Stimulated activated CD4-positive, alpha-beta T cell treated with anti-CD3 and anti-CD28 coated beads, Interleukin-1b, Interleukin-23, amount 100 ng/mL, for 4 hours (primary cell): ENCODE results near the gene BCL2L12.

Experiments
- DNase-seq, 2 donors: peaks; one replicate each; pipeline ENCODE4 v3.0.0-alpha.2; 2020; ENCODE audit warnings: low read depth in 2 of 2

BCL2L12 gene

DNA sequence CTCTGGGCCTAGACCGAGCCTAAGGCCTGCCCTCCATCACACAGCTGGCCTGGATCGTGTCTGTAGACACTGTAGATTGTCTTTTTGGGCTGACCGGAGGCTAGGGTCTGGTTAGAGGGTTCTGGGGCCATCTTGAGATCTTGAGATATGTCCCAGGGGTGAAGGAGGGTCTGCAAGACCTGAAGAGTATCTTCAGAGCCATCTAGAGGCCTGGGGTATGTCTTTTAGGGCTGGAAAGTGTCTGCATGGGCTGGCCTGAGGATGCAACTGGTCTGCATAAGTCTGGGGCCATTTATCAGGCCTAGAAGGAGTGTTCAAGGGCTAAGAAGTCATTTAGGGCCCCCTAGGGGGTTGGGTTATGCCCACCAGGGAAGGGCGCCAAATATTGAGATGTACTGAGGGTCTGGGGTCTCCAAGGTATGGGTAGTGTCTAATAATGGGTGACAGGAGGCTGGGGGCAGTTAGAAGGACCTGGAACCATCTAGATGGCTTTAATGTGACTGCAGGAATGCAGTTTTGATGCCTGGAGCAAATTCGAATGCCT, 23.2 kb upstream of the BCL2L12 start:
- DNase-seq, result no peak

DNA sequence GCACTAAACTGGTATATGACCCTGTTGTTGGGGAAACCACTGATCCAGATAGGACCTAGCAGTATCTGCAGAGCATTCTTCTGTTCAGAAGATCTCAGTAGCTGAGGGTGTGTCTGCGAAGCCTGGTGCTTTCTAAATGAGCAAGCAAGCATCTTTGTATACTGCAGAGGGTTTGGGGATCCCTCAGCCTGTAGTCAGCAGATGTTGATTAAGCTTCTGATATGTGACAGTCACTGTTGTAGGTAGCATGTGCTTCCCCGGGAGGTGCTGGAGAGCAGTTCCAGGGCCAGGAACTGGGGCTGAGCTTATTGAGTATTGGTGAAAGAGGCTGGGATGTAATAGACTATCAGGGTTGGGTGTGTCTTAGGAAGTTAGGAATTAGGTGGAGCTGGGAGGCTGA, 22.3 kb upstream of the BCL2L12 start:
- DNase-seq, result no peak

DNA sequence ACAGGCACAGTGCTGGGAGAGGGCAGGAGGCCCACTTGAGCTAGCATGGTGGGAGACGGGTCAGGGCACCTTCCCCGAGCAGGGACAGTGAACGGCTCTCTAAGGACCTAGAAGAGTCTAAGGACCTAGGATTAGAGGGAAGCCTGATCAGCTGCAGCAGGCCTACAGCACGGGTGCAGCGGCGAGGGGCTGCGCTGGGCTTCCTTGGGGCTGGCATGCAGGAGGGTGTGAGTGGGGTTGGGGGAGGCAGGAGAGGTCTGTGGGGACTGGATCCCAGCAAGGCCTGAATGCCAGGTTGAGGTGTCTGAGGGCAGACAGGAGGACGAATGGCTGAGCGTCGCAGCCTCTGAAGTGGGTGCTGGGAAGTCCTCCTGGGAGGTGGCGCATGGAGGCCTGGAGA, 20.1 kb upstream of the BCL2L12 start:
- no peak for DNase-seq

DNA sequence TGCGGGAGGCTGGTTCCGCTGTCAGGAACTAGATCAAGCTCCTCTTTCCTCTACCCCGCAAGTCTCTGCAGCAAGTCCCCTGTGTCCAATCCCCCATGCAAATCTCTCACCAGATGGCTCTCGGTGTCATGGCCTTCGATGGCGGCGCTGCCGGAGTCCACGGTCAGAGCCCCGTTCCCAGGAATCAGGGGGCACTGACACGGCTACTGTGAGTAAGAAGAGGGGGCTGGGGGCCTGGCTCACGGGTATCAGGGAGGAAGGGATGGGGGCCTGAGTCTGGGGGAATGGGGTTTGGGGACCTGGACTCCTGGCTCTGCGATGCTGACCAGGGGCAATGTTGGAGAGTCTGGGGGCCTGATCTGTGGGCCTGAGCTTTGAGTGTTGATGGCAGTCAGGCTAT, 19.7 kb upstream of the BCL2L12 start:
- no peak for DNase-seq

DNA sequence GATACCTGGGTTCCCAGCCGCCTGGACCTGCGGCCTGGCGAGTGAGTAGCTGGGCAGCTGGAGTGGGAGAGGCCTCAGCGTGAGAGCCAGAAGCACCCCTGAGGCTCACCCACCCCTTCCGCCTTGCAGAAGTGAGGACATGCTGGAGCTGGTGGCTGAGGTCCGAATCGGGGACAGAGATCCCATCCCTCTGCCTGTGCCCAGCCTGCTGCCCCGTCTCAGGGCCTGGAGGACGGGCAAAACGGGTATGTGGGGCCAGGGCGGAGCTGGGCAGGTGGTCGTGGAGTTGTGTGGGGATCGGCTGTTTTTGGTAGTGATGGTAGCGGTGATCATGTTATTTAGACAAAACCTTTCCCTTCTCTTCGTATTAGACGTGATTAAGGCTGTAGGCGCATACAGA, 19.1 kb upstream of the BCL2L12 start:
- no peak for DNase-seq

DNA sequence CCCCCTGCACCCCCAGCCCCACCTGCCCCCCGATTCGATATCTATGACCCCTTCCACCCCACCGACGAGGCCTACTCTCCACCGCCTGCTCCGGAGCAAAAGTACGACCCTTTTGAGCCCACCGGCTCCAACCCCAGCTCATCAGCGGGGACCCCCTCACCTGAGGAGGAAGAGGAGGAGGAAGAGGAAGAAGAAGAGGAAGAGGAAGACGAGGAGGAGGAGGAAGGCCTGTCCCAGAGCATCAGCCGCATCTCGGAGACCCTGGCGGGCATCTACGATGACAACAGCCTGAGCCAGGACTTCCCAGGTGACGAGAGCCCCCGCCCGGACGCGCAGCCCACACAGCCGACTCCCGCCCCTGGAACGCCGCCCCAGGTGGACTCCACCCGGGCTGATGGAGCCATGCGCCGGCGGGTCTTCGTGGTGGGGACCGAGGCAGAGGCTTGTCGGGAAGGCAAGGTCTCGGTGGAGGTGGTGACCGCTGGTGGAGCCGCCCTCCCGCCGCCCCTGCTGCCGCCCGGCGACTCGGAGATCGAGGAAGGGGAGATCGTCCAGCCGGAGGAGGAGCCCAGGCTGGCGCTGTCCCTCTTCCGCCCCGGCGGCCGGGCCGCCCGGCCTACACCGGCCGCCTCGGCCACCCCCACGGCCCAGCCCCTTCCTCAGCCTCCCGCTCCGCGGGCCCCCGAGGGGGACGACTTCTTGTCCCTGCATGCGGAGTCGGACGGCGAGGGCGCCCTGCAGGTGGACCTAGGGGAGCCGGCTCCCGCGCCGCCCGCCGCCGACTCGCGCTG, 14.5 kb upstream of the BCL2L12 start:
- no peak for DNase-seq

DNA sequence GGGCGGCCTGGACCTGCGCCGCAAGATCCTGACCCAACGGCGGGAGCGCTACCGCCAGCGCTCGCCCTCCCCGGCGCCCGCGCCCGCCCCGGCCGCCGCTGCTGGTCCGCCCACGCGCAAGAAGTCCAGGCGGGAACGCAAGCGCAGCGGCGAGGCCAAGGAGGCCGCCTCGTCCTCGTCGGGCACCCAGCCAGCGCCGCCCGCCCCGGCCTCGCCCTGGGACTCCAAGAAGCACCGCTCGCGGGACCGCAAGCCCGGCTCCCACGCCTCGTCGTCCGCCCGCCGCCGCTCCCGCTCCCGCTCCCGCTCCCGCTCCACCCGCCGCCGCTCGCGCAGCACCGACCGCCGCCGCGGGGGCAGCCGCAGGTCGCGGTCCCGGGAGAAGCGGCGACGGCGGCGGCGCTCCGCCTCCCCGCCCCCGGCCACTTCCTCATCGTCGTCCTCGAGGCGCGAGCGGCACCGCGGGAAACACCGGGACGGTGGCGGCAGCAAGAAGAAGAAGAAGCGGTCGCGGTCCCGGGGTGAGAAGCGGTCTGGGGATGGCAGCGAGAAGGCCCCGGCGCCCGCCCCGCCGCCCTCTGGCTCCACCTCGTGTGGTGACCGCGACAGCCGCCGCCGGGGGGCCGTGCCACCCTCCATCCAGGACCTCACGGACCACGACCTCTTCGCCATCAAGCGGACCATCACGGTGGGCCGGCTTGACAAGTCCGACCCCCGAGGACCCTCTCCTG, 13.7 kb upstream of the BCL2L12 start:
- no peak for DNase-seq

DNA sequence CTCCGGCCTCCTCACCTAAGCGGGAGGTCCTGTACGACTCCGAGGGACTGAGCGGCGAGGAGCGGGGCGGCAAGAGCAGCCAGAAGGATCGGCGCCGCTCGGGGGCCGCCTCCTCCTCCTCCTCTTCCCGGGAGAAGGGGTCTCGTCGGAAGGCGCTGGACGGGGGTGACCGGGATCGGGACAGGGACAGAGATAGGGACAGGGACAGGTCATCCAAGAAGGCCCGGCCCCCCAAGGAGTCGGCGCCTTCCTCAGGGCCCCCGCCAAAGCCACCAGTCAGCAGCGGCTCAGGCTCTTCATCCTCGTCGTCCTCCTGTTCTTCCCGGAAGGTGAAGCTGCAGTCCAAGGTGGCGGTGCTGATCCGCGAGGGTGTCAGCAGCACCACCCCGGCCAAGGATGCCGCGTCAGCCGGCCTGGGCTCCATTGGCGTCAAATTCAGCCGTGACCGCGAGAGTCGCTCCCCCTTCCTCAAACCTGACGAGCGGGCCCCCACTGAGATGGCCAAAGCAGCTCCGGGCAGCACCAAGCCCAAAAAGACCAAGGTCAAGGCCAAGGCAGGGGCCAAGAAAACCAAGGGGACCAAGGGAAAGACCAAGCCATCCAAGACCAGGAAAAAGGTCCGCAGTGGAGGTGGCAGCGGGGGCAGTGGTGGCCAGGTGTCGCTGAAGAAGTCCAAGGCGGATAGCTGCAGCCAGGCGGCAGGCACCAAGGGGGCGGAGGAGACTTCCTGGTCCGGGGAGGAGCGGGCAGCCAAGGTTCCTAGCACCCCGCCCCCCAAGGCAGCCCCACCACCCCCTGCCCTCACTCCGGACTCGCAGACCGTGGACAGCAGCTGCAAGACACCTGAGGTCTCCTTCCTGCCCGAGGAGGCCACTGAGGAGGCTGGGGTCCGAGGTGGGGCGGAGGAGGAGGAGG, 12.9 kb upstream of the BCL2L12 start:
- DNase-seq, result no peak

DNA sequence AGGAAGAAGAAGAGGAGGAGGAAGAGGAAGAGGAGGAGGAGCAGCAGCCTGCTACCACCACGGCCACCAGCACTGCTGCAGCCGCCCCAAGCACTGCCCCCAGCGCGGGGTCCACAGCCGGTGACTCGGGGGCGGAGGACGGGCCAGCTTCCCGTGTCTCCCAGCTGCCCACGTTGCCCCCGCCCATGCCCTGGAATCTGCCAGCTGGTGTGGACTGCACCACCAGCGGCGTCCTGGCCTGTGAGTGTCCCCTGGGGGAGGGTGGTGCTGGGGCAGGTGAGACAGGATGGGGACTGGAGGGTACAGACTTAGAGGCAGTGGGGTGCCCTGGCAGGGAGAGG, 12.3 kb upstream of the BCL2L12 start:
- no peak for DNase-seq

DNA sequence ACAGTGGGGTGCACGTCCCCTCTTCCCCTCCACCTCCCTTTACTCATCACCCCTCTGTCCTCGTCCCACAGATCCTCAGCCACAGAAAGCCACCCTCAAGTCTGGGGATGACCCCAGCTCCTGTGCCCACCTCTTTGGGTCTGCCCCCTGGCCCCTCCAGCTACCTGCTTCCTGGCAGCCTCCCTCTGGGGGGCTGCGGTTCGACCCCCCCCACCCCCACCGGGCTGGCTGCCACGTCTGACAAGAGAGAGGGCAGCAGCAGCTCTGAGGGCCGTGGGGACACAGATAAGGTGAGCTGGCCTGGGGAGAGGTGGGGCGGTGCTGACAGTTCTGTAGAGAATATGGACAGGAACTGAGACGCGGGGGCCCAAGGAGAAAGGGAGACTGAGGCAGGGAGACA, 11.2 kb upstream of the BCL2L12 start:
- no peak for DNase-seq

DNA sequence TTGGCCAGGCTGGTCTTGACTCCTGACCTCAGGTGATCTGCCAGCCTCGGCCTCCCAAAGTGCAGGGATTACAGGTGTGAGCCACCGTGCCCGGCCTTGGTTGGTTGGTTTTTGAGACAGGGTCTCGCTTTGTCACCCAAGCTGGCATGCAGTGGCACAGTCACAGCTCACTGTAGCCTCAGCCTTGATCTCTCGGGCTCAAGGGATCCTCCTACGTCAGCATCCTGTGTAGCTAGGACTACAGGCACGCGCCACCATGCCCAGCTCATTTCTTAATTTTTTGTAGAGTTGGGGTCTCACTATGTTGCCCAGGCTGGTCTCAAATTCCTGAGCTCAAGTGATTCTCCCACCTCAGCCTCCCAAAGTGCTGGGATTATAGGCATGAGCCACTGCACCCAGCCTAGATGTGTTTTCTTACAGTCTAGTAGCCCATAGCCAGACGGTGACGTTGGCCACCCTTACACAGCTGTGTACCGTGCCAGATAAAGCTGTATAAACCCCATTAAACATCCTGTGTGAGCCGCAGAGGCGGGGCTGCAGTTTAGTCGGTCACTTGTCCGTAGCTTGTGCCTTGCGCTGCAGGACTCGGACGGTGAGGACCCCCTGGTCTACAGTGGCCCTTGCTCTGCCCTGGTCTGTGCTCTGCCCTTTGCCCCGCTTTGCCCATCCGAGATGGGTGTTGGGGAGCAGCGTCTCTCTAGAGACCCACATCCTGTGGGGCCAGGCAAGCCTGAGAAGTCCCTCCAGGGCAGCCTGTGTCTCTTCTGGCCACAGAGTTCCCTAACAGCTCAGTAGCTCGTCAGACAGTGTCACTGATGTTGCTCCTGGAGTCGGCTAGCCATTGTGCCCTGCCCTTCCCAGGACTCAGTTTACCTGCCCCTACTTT, 9.9 kb upstream of the BCL2L12 start:
- DNase-seq, result no peak

DNA sequence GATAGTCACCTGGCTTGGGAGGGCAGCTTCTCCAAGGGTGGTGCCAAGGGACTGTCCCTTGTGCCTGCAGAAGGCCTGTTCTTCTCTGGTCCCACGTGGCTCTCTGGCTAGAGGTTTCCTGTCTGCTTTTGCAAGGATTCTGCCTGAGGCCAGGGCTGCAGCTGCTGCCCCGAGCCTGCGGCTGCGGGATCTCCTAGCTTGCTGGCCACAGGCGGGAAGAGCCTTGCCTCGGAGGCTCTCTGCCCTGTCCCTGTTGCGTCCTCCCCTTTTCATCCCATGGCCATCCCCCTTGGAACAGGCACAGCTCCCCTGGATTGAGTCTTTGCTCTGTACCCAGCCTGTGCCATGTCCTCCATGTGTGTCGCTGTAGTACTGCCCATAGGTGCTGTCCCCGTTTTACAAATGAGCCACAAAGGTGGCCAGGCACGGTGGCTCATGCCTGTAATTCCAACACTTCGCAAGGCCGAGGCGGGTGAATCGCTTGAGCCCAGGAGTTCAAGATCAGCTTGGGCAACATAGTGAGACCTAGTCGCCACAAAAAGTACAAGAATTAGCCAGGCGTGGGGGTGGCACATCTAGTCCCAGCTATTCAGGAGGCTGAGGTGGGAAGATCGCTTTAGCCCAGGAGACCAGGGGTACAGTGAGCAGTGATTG, 9.2 kb upstream of the BCL2L12 start:
- DNase-seq, result no peak

DNA sequence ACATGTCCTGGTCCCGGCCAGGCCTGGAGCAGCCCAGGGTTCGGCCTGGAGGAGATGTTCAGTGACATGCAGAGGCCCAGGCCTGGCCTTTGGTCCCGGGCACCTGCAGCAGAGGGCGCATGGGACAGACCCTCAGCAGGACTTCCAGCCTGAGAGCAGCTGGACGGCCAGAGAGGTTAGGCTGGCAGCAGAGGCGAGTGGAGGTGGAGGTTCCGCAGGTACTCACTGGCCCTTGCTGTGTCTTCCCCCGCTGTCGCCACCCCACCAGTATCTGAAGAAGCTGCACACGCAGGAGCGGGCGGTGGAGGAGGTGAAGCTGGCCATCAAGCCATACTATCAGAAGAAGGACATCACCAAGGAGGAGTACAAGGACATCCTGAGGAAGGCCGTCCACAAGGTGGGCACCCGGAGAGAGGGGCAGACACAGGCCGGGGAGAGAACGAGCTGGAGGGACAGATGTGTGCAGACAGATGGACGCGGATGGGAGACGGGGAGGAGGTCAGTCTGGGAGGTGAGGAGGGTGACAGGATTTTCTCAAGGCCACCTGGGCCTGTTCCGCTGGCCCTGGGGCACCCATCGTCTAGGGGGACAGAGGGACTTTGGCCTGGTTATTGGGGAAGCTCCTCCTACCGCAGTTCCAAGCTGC, 8.1 kb upstream of the BCL2L12 start:
- DNase-seq, result no peak

DNA sequence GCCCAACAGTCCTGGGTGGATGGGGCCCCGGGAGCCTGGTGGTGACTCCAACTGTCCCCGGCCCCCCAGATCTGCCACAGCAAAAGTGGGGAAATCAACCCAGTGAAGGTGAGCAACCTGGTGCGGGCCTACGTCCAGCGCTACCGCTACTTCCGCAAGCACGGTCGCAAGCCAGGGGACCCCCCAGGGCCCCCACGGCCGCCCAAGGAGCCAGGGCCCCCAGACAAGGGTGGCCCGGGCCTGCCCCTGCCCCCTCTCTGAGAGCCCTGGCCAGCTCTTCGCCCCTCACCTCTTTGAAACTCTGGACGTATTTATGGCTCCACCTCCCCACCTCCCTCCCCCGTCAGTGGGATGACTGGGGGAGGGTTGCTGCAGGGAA, 7.6 kb upstream of the BCL2L12 start:
- no peak for DNase-seq

DNA sequence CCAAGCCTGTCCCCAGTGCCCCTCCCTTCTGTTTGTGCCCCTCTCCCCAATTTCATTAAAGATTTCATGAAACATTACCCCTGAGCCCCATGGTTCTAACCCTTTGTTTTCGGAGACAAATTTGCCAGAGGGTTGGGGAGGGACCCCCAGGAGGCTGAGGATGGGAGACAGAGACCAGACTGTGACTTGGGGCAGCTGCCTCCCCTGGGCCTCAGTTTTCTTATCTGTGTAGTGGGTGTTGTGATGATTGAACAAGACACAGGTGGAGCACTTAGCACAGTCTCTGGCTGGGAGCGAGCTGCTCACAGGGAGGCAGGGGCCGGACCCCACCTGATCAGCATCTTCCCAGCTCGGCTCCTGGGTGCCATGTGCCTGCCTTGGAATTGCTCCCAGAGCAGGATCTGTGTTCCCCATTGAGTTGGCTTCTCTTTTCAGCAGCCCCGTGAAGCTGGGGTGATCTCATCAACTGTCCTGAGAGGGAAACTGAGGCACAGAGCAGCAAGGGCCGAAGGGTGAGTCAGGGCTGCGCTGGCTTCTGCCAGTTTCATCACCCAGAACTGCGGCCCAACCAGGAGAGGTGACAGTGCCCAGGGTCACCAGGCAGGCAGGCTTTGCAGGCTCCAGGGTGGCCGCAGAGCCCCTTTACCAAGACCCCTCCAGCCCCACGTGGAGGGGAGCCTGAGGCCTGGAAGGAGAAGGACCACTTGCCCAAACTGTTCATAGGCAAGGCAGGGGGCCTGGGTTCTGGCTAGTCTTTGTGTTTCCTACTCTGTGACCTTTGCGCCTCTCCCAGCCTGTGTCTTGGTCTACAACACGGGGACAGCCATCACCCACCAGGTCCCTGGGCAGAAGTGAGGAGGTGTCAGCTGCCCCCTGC, 6.9 kb upstream of the BCL2L12 start:
- no peak for DNase-seq

DNA sequence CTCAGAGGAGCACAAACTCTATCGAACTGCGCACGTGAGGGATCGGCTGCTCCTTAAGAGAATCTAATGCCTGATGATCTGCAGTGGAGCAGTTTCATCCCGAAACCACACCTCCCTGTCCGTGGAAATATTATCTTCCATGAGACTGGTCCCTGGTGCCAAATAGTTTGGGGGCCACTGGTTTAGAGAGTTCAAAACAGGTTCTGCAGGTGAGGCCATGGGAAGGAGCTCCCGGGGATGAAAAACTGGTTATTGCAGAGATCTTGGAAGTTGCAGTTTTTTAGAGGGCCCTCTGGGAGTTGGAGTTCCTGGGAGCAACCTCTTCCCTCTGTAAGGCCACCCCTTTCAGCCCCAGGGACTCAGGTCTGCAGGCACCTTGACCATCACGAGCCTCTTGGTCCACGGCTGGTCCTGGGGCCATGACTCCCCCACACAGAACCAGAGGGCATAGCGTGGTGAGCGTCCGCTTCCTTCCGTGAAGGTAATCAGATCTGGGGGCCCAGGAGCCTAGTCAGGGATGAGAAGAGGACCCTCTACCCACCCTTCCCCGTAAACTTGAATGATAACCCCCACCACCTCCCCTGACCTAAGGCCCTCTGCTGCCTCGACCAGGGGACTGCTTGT, 5.3 kb upstream of the BCL2L12 start:
- no peak for DNase-seq

DNA sequence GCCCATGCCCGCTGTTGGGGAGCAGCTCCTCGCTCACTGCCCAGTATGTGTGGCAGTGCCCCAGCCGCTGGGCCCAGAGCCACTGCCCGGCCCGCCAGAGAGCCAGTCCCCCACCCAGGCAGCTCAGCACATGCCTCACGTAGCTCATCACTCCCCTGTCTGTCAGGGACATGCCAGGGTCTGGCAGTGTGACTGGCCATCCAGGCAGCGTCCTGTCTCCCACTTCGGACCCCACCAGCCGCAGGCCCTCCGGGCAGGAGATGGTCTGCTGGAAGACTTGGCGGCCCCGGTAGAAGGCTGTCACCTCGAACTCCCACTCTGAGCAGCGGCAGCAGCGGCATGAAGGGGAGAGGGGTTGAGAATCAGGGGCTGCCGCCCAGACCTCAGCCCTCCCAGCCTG, 3.7 kb upstream of the BCL2L12 start:
- DNase-seq, result no peak

DNA sequence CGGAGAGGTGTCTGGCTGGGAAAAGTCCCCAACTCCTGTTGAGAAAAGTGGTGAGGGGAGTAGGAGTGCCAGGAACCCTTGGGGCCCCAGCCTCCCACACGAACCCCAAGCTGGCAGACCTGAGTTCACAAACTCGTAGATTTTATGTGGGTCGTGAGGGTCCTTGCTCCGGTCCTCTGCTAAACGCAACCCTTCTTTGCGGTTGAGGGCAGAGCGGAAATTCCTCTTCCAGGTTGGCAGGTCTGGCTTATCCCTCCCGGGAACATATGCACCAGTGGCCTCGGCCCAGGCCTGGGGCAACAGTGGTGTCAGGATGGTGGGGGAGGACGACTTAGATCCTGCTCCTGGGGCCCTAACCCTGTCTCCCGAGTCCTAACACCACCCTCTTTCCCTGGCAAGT, 2.5 kb upstream of the BCL2L12 start:
- DNase-seq, result no peak
